Heart right ventricle (tissue), 16 donors: ENCODE measurements around the gene DISC1. TPM values are rescaled to one million over a fixed set of nuclear protein-coding genes. Genes with fewer than 3 reads are reported as not detected.

Experiments
- ATAC-seq, 8 donors: fragments of 200-7000 bp; cut with Tn5 transposase; one replicate each; pipeline ENCODE4 v1.9.1; 2020; ENCODE audit warnings: mild to moderate bottlenecking in 8 of 8, moderate library complexity in 8 of 8, moderate number of reproducible peaks in 1 of 8
- DNase-seq, 2 donors: peaks; one replicate each; pipeline ENCODE4 v3.0.0-alpha.2; 2020
- H3K27ac ChIP-seq, 10 donors: fragments of 200-600 bp; sonication (generic) in 2 of 10; one replicate each; pipeline versions ENCODE4 v1.5.0 to v1.8.0; 2020 to 2022; ENCODE audit warnings: mild to moderate bottlenecking in 3 of 10
- H3K27me3 ChIP-seq, 7 donors: fragments of 200-600 bp; one replicate each; pipeline ENCODE4 v1.8.0; 2021 to 2022; ENCODE audit warnings: mild to moderate bottlenecking in 2 of 7
- H3K36me3 ChIP-seq, 9 donors: fragments of 200-600 bp; sonication (generic) in 1 of 9; one replicate each; pipeline versions ENCODE4 v1.5.0 to v1.8.0; 2020 to 2022; ENCODE audit warnings: mild to moderate bottlenecking in 2 of 9
- H3K4me1 ChIP-seq, 9 donors: fragments of 200-600 bp; sonication (generic) in 1 of 9; one replicate each; pipeline versions ENCODE4 v1.5.0 to v1.8.0; 2020 to 2022; ENCODE audit warnings: mild to moderate bottlenecking in 4 of 9
- H3K4me3 ChIP-seq, 10 donors: fragments of 200-600 bp; sonication (generic) in 2 of 10; one replicate each; pipeline versions ENCODE4 v1.5.0 to v1.8.0; 2020 to 2022; ENCODE audit warnings: mild to moderate bottlenecking in 7 of 10, moderate library complexity in 2 of 10
- H3K9me3 ChIP-seq, 11 donors: fragments of 200-600 bp in 10 of 11; sonication (generic) in 2 of 11; one replicate each; pipeline versions ENCODE4 v1.5.0 to v1.8.0; 2013 to 2022; ENCODE audit warnings: mild to moderate bottlenecking in 2 of 11, control low read depth in 1 of 11, moderate library complexity in 1 of 11
- WGBS, 2 donors: extraction: QIAGEN DNeasy Blood & Tissue Kit; methylation state at CpG; one replicate each; pipeline ENCODE4 v1.1.7; 2013; ENCODE audit warnings: inconsistent platforms in 1 of 2; 5-methylcytosine and 5-hydroxymethylcytosine counted together
- intact Hi-C, 10 donors: fragments of 100-400 bp; cut with DNase I; formaldehyde crosslinking; loops; one replicate each; pipeline versions ENCODE4 v1.11.1 to v1.14.2; 2022
- polyA plus RNA-seq, 2 donors: library from polyadenylated mRNA; stranded (reverse); fragments of 200-250 nt; gene quantifications; one replicate each; pipeline ENCODE4 v1.2.3, GENCODE V29; 2013
- total RNA-seq, 10 donors: library from RNA; stranded (reverse); fragmentation: NEBNext Ultra II Directional in 3 of 10; extraction: Animal tissue kit (Norgen Biotek cat#: 25700) in 3 of 10; gene quantifications; one replicate each; pipeline versions ENCODE4 v1.2.1 to v1.2.4, GENCODE V29; 2021 to 2023
- TF ChIP-seq, protein P1 (sequence below), 9 donors: fragments of 200-600 bp; sonication (generic) in 2 of 9; IDR thresholded peaks; one replicate each; pipeline versions ENCODE4 v1.5.0 to v1.8.0; 2021 to 2022; ENCODE audit warnings: antibody characterized with exemption in 9 of 9, mild to moderate bottlenecking in 5 of 9, moderate library complexity in 1 of 9
- donor health status: Arrhythmogenic right ventricular cardiomyopathy.
- donor health status: ischemic (EF 13 %, LVEDD 7.1; RV severe dilation, severe dysfunction).
- donor health status: healthy with polysubstance abuse.
- donor health status: DM: no; HTN: yes; CAD: no.
- donor health status: DM: no; HTN: no; CAD: no.
- donor health status: ischemic (EF 25% LVEDD 6.9; RV normal size, moderate dysfunction).
- donor health status: ischemic (EF 25% LVEDD 5.7; RV mildly dilated, moderate dysfunction).
- donor health status: healthy.
- donor health status: DM: yes; HTN: yes; CAD: no.
- donor health status: Ischemic cardiomyopathy.
- donor health status: ischemic (EF 35%, LVEDD 5.7; RV mildly dilated, moderate dysfunction).
- donor health status: nonischemic (EF 11% LVEDD 7.7; RV severe dilation, severe dysfunction).
- donor health status: DM: yes; HTN: yes; CAD: no.
- donor health status: PGD.
- donor health status: ischemic (EF 29% LVEDD 5.4; RV normal size, mild dysfunction).
- donor health status: nonischemic (EF 23%, LVEDD 6.1; RV moderate dilation, normal function).

Gene DISC1
- total and polyA plus RNA-seq, 12 donors, result 1.4 to 6.4 (median 4.0) TPM

DNA sequence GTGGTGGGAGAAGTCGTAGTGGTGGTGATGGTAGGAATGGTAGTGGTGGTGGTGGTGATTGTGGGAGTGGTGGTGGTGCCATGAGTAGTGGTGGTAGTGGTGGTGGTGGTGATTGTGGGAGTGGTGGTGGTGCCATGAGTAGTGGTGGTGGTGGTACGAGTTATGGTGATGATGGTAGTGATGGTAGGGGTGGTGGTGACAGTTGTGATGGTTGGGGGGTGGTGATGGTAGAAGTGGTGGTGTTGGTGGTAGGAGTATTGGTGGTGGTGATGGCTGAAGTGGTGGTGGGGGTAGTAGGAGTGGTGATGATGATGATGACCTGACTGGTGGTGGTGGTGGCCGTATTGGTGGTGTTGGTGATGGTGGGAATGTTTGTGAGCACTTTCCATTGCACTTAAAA, 107.1 kb downstream of the DISC1 start:
- no peak for DNase-seq
- peak in 1 of 8 donors; percentile 43 for ATAC-seq
- Histone ChIP-seq H3K4me3 (no peak overlapping the region), H3K9me3 (peaks cover 0 to 14% (median 0%) of the 10 kb centered on the region in 11 donors), H3K36me3 (no peaks in the 10 kb centered on the region), H3K27me3 (no peaks in the 10 kb centered on the region), H3K4me1 (peaks cover 0 to 6% (median 0%) of the 10 kb centered on the region in 9 donors), H3K27ac (no peak overlapping the region)
- WGBS, 2 donors, result 78 to 97% methylated on average over 3 of the region's 3 CpGs
- TF ChIP-seq, protein P1, sequence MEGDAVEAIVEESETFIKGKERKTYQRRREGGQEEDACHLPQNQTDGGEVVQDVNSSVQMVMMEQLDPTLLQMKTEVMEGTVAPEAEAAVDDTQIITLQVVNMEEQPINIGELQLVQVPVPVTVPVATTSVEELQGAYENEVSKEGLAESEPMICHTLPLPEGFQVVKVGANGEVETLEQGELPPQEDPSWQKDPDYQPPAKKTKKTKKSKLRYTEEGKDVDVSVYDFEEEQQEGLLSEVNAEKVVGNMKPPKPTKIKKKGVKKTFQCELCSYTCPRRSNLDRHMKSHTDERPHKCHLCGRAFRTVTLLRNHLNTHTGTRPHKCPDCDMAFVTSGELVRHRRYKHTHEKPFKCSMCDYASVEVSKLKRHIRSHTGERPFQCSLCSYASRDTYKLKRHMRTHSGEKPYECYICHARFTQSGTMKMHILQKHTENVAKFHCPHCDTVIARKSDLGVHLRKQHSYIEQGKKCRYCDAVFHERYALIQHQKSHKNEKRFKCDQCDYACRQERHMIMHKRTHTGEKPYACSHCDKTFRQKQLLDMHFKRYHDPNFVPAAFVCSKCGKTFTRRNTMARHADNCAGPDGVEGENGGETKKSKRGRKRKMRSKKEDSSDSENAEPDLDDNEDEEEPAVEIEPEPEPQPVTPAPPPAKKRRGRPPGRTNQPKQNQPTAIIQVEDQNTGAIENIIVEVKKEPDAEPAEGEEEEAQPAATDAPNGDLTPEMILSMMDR (IDR thresholded peaks at IDR 0.05), result no peak
- intact Hi-C loops, result no loop called here

DNA sequence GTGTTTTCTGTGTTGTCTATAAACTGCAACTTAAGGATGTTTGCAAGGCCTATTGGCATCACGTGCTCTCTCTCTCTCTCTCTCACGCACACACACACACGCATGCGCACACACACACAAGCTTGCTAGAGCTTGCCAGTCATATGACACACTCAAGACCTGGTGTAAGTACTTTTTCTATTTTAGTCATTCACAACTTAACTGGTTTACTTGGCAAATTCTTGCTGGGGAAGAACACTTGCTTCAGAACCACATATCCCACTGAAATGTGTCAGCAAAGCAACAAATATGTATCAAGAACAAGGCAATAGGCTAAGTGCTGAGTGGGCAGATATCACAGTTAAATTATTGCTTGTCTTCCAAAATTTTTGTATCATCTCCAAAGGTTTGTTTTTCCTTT, 107.8 kb downstream of the DISC1 start:
- Histone ChIP-seq H3K27ac (no peak overlapping the region), H3K27me3 (no peaks in the 10 kb centered on the region), H3K36me3 (no peaks in the 10 kb centered on the region), H3K9me3 (peaks cover 0 to 10% (median 0%) of the 10 kb centered on the region in 11 donors), H3K4me3 (no peak overlapping the region), H3K4me1 (peaks cover 0 to 6% (median 0%) of the 10 kb centered on the region in 9 donors)
- intact Hi-C loops, result no loop called here
- DNase-seq, result peak; percentile 13 to 20
- TF ChIP-seq, protein P1 (IDR thresholded peaks at IDR 0.05), result no peak
- WGBS, 2 donors, result 79 to 81% methylated on average over 4 of the region's 4 CpGs
- ATAC-seq, result peak in 4 of 8 donors; percentile 7 to 52 (median 26)

DNA sequence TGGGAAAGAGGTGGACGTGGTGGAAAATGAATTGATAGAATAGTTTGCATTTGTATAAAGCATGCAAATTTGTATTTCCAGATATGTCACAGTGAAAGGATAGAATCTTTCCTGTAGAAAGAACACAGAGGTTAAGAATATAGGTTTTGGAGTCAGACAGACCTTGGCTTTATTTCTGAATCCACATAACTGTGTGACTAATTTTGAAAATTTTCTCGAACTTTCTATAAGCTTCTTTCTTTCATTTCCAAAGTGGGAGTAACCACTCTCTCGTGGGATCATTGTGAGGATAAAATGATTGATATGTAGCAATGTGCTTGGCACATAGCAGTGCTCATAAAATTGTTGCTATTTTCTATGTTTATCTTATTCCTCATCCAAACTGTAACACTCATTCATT, 108.8 kb downstream of the DISC1 start:
- Histone ChIP-seq H3K4me3 (no peak overlapping the region), H3K27me3 (no peaks in the 10 kb centered on the region), H3K4me1 (peaks cover 0 to 6% (median 0%) of the 10 kb centered on the region in 9 donors), H3K27ac (no peak overlapping the region), H3K9me3 (peaks cover 0 to 10% (median 0%) of the 10 kb centered on the region in 11 donors), H3K36me3 (no peaks in the 10 kb centered on the region)
- no peak for ATAC-seq
- TF ChIP-seq, protein P1 (IDR thresholded peaks at IDR 0.05), result no peak
- 67 to 72% methylated on average over 3 of the region's 3 CpGs for WGBS, 2 donors
- intact Hi-C loops, result no loop called here
- no peak for DNase-seq

DNA sequence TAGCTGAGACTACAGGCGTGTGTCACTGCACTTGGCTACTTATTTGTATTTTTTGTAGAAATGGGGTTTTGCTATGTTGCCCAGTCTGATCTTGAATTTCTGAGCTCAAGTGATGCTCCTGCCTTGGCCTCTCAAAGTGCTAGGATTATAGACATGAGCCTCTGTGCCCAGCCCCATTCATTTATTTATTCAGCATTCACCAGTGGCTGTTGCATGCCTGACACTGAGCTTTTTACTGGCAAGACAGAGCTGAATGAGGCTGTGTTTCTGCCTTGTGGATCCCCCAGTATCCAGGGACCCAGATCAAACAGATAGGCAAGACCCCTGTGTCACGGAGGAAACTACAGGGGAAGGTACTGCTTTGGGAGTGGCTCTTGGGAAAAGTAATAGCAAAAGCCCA, 109.4 kb downstream of the DISC1 start:
- no peaks in the 10 kb centered on the region for H3K27me3 ChIP-seq
- DNase-seq (no peak), ATAC-seq (no peak)
- H3K4me3 ChIP-seq, result no peak overlapping the region
- intact Hi-C loops, result no loop called here
- H3K27ac ChIP-seq, result no peak overlapping the region
- no peaks in the 10 kb centered on the region for H3K36me3 ChIP-seq
- peaks cover 0 to 6% (median 0%) of the 10 kb centered on the region in 9 donors for H3K4me1 ChIP-seq
- H3K9me3 ChIP-seq, result peaks cover 0 to 10% (median 0%) of the 10 kb centered on the region in 11 donors
- 91 to 95% methylated on average over 2 of the region's 2 CpGs for WGBS, 2 donors
- TF ChIP-seq, protein P1 (IDR thresholded peaks at IDR 0.05), result no peak
